Stimulated activated CD8-positive, alpha-beta memory T cell treated with anti-CD3 and anti-CD28 coated beads, Interleukin-12 subunit alpha, Interleukin-12 subunit beta, amount 100 ng/mL, for 24 hours (primary cell): ENCODE results near the gene TBCB.
"Not testable (repeated sequence)": the region's sequence is repeated elsewhere in the genome, so short reads cannot be mapped to it uniquely, and the experiment has no call there.

Experiments
- DNase-seq: peaks from one replicate; pipeline ENCODE4 v3.0.0-alpha.2; 2020; ENCODE audit errors: extremely low read depth

The TBCB gene

GRCh38 chr19:36115453-36116343 is at the start of gene TBCB:
Gene TBCB (plus strand): TSS chr19:36115468. CDS start chr19:36115561, 93 bp downstream.
- peak; percentile 84 for DNase-seq

GRCh38 chr19:36067681-36068080 is 47.6 kb upstream of the TBCB start:
- DNase-seq: no peak

- not testable (repeated sequence) for DNase-seq
Observed at GRCh38 chr19:36068810-36069499, 46.3 kb upstream of the TBCB start.

GRCh38 chr19:36072081-36072480 is 43.2 kb upstream of the TBCB start:
- no peak for DNase-seq

GRCh38 chr19:36073121-36073876 is 42.0 kb upstream of the TBCB start:
- no peak for DNase-seq

- DNase-seq: no peak
Observed at GRCh38 chr19:36079389-36079945, 35.8 kb upstream of the TBCB start.

GRCh38 chr19:36081385-36081784 is 33.9 kb upstream of the TBCB start:
- no peak for DNase-seq

- DNase-seq: no peak
Observed at GRCh38 chr19:36081894-36082293, 33.4 kb upstream of the TBCB start.

GRCh38 chr19:36082916-36083315 is 32.4 kb upstream of the TBCB start:
- no peak for DNase-seq

- no peak for DNase-seq
Observed at GRCh38 chr19:36084231-36085009, 30.8 kb upstream of the TBCB start.

GRCh38 chr19:36086326-36086725 is 28.9 kb upstream of the TBCB start:
- DNase-seq: no peak

GRCh38 chr19:36089847-36090246 is 25.4 kb upstream of the TBCB start:
- DNase-seq: no peak

- no peak for DNase-seq
Observed at GRCh38 chr19:36090910-36091695, 24.2 kb upstream of the TBCB start.

- no peak for DNase-seq
Observed at GRCh38 chr19:36092566-36092965, 22.7 kb upstream of the TBCB start.

- no peak for DNase-seq
Observed at GRCh38 chr19:36093146-36093662, 22.1 kb upstream of the TBCB start.

- no peak for DNase-seq
Observed at GRCh38 chr19:36093687-36094086, 21.6 kb upstream of the TBCB start.

- DNase-seq: no peak
Observed at GRCh38 chr19:36097036-36097435, 18.2 kb upstream of the TBCB start.

- DNase-seq: no peak
Observed at GRCh38 chr19:36099166-36099785, 16.0 kb upstream of the TBCB start.

GRCh38 chr19:36100476-36100875 is 14.8 kb upstream of the TBCB start:
- DNase-seq: no peak
